RWPE2 (cell line): Measurements from ENCODE around the gene CCDC187.
A peak's percentile ranks its signal among the peaks of the same experiment; 100 is the strongest.

Experiments used
- ATAC-seq: fragments of 200-7000 bp; cut with Tn5 transposase; 3 replicates; pipeline ENCODE4 v1.9.1; 2021; ENCODE audit warnings: low read depth
- DNase-seq: peaks from one replicate; pipeline ENCODE4 v3.0.0-alpha.2; 2020; ENCODE audit warnings: low spot score
- H3K27ac ChIP-seq: fragments of 450-650 bp; 2 replicates; pipeline ENCODE4 v1.5.1; 2017; ENCODE audit warnings: mild to moderate bottlenecking; ENCODE audit not compliant: poor library complexity, severe bottlenecking
- H3K27me3 ChIP-seq: fragments of 250-450 bp; sonication (Bioruptor Pico); 2 replicates; pipeline ENCODE4 v1.5.1; 2021; ENCODE audit warnings: mild to moderate bottlenecking, moderate library complexity; ENCODE audit not compliant: insufficient read depth, poor library complexity, severe bottlenecking
- H3K36me3 ChIP-seq: fragments of 250-450 bp; sonication (Bioruptor Pico); 2 replicates; pipeline ENCODE4 v1.5.1; 2020; ENCODE audit warnings: low read depth, mild to moderate bottlenecking, moderate library complexity
- H3K4me1 ChIP-seq: fragments of 250-450 bp; sonication (Bioruptor Pico); 2 replicates; pipeline ENCODE4 v1.5.1; 2021; ENCODE audit warnings: mild to moderate bottlenecking, moderate library complexity; ENCODE audit not compliant: insufficient read depth, poor library complexity, severe bottlenecking
- H3K4me3 ChIP-seq: fragments of 250-450 bp; sonication (Bioruptor Pico); 2 replicates; pipeline ENCODE4 v1.5.1; 2021; ENCODE audit warnings: mild to moderate bottlenecking, moderate library complexity; ENCODE audit not compliant: severe bottlenecking
- H3K9me3 ChIP-seq: fragments of 250-450 bp; sonication (Bioruptor Pico); 2 replicates; pipeline ENCODE4 v1.5.1; 2021; ENCODE audit warnings: mild to moderate bottlenecking, moderate library complexity; ENCODE audit not compliant: severe bottlenecking
- TF ChIP-seq, protein P1 (sequence below): fragments of 450-650 bp; IDR thresholded peaks from one replicate; pipeline ENCODE4 v1.5.1; 2017; ENCODE audit warnings: mild to moderate bottlenecking, moderate library complexity; ENCODE audit not compliant: poor library complexity, severe bottlenecking

The CCDC187 gene

DNA sequence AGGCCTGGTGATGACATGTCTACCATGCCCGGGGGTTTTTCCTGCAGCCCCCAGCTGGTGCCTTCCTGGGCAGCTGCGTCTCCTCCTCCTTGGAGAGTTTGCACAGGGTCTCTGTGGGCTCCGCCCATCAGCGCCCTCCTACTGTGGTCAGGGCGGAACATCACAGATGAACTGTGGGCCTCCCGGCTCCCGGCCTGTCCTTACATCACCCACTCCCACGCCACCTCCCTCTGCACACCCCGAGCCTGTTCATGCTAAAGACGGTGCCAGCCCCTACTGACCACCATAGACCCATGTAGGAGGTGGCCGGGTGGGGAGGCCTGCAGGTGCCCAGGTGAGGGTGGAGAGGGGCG lies 36.0 kb upstream of the CCDC187 start:
- DNase-seq (no peak), ATAC-seq (no peak)
- H3K36me3 ChIP-seq: no peaks in the 10 kb centered on the region
- no peaks in the 10 kb centered on the region for H3K27me3 ChIP-seq
- H3K9me3 ChIP-seq: no peaks in the 10 kb centered on the region
- H3K27ac ChIP-seq: no peak overlapping the region
- no peak overlapping the region for H3K4me3 ChIP-seq
- no peaks in the 10 kb centered on the region for H3K4me1 ChIP-seq
- TF ChIP-seq, protein P1, sequence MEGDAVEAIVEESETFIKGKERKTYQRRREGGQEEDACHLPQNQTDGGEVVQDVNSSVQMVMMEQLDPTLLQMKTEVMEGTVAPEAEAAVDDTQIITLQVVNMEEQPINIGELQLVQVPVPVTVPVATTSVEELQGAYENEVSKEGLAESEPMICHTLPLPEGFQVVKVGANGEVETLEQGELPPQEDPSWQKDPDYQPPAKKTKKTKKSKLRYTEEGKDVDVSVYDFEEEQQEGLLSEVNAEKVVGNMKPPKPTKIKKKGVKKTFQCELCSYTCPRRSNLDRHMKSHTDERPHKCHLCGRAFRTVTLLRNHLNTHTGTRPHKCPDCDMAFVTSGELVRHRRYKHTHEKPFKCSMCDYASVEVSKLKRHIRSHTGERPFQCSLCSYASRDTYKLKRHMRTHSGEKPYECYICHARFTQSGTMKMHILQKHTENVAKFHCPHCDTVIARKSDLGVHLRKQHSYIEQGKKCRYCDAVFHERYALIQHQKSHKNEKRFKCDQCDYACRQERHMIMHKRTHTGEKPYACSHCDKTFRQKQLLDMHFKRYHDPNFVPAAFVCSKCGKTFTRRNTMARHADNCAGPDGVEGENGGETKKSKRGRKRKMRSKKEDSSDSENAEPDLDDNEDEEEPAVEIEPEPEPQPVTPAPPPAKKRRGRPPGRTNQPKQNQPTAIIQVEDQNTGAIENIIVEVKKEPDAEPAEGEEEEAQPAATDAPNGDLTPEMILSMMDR: no peak

DNA sequence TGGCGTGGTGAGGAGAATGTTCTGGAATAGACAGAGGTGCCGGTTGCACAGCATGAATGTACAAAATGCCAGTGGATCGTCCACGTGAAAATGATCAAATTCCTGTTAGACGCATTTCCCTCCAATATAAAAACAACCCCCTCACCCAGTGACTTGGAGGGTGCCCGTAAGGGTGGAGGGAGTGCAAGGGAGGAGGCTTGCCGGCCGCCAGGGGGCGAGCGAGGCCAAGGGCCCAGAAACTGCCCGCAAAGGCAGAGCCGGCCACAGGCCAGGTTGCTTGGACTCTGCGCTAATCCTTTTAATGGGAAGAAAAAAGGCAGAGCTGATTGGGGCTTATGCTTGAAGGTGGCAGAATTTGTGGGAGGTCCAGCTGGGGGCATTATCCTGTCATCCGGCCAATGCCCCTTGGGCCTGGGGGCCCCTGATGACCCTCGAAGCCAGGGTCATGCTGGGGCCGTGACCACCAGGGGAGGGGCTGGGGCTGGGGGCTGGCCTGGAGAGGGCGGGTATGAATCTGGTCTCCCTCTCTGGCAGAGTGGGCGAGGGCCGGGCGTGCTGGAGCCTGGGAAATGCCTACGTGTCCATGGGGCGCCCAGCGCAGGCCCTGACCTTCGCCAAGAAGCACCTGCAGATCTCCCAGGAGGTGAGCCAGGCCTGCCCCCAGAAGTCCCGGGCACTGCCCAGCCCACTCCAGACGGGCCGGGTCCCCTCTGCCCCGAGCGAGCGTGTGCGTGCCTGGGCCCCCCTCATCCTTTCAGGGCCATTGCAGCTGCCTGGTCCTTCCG lies 35.5 kb upstream of the CCDC187 start:
- Histone ChIP-seq H3K4me3 (no peak overlapping the region), H3K27ac (no peak overlapping the region)

DNA sequence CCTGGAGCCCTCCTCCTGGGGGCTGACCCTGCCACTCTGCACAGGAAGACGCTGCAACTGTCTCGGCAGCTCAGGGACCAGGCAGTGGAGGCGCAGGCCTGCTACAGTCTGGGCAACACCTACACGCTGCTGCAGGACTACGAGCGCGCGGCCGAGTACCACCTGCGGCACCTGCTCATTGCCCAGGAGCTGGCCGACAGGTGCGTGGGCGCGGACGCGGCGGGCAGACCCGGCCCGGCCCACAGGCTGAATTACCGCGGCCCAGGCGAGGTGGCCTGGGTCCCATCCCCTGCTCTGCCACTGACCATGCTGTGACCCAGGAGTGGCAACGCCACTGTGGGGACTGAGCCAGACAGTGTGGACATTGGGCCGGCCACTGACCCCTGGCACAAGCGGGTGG lies 34.6 kb upstream of the CCDC187 start:
- Histone ChIP-seq H3K36me3 (no peaks in the 10 kb centered on the region), H3K27ac (no peak overlapping the region), H3K27me3 (no peaks in the 10 kb centered on the region), H3K4me1 (no peaks in the 10 kb centered on the region), H3K9me3 (no peaks in the 10 kb centered on the region), H3K4me3 (no peak overlapping the region)
- TF ChIP-seq, protein P1: no peak
- DNase-seq (no peak), ATAC-seq (no peak)

More for the DNA sequence above, 35.5 kb upstream of the CCDC187 start:
- no peaks in the 10 kb centered on the region for H3K36me3 ChIP-seq
- TF ChIP-seq, protein P1: peak; percentile 90
- H3K27me3 ChIP-seq: no peaks in the 10 kb centered on the region
- H3K4me1 ChIP-seq: no peaks in the 10 kb centered on the region
- ATAC-seq (peak; percentile 63), DNase-seq (no peak)
- H3K9me3 ChIP-seq: no peaks in the 10 kb centered on the region

DNA sequence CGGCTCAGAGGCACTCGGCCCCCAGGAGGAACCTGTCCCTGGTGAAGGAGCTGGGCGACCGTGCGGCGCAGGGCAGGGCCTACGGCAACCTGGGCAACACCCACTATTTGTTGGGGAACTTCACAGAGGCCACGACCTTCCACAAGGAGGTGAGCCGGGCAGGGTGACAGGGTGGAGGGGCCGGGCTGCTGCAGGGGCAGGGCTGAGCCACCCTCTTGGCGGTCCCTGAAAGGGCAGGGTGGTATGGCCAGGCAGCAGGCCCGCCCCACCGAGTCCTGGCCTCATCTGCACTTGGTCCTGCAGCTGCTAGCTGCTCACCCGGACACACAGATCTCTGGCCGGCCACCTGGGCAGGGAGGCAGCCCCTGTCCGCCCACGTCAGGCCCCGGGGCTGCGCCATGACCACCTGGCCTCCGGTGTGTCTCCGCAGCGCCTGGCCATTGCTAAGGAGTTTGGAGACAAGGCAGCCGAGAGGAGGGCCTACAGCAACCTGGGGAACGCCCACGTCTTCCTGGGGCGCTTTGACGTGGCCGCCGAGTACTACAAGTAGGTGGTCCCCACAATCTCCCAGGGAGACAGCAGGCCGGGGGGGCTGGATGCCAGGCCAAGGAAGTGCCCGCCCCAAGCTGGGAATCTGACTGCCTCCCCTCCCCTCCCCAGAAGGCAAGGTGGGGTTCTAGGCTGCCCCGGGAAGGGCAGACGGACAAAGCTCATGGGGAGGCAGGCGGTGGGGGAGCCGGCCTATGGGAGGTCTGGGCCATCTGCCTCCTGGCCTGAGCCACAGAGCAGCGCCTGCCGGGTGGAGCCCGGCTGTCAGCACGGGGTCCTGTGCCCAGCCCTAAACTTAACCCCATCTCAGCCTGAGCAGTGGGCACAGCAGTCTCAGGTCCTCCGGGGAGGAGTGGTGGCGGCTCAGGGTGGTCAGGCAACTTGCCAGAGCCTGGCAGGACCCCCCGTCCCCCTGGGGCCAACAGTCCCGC lies 33.8 kb upstream of the CCDC187 start:
- no peaks in the 10 kb centered on the region for H3K36me3 ChIP-seq
- TF ChIP-seq, protein P1: no peak
- H3K27me3 ChIP-seq: no peaks in the 10 kb centered on the region
- DNase-seq (no peak), ATAC-seq (no peak)
- no peak overlapping the region for H3K27ac ChIP-seq
- no peak overlapping the region for H3K4me3 ChIP-seq
- no peaks in the 10 kb centered on the region for H3K9me3 ChIP-seq
- H3K4me1 ChIP-seq: no peaks in the 10 kb centered on the region
